Smooth muscle cell of the brain vasculature (primary cell): ENCODE measurements around the gene NSUN3.
"Not testable (repeated sequence)": the region's sequence is repeated elsewhere in the genome, so short reads cannot be mapped to it uniquely, and the experiment has no call there.

Source experiments
- DNase-seq: peaks from one replicate; pipeline ENCODE4 v3.0.0-alpha.2; 2012; ENCODE audit warnings: low read depth, low spot score

NSUN3 gene

DNA sequence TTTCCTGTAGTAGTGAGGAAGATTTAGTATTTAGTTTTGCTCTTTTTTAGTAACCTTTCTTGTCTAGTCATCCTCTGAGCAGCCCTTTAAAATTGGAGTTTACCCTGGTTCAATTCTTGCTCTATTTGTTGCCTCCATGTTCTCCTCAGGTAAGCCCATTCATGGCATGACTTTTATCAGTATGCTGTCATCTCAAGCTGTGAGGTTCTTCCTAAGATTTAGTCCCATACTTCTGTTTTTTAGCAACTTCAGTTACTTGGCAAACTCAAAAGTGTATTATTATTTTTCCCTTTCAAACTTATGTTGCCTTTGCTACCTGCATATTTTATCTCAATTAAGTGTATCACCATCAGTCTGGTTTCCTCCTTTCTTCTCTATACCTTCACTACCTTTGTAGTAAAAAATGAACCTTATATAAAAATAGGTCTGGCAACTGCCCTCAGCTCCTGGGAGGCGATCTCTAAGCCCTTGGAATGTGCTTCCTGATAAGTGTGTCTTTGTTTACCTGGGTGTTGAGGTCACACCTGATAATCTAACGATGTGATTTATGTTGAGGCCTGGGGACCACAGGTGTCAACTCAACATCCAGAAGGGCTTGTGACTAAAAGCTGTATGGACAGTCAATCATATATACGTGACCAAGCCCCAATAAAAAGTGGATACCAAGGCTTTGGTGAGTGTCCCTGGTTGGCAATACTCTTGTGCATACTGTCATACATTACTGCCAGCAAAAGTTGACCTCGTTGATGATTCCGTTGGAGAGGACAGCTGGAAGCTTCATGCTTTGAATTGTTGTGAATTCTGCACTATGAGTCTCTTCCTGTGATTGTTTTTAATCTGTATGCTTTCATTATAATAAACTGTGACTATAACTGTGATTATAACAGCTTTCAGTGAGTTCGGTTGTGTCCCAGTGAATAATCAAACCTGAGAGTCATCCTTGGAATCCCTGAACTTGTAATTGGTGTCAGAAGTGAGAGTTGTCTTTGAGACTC is 3.9 kb downstream of the NSUN3 start:
- no peak for DNase-seq

DNA sequence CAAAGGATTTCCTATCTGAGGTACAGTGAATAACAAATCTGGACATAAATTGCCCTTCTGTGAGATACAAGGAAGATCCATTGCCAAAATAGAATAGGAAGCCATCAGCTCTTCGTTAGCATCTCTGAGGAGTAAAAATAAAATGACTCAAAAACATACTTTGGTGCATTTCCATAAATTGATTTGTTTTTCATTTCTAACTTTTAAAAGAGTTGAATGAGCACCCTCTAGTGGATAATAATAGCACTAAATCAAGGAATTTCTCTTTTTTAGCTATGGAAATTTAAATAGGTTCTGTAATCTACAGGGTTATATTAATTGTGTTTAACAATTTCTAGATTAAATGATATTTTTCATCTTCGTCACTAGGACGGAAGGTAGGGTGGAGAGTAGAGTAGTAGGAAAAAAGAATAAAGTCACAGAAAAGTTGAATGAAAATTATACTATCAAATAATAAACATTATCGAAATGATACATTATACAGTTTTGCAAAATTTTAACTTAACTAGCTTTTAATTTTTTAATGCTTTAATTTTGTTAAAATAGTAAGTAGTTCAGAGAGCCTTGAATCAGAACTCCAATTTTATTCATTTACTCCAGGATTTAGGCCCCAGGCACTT is 6.4 kb downstream of the NSUN3 start:
- DNase-seq = no peak

- no peak for DNase-seq
These were observed 7.6 kb downstream of the NSUN3 start for GRCh38 chr3:94070341-94070911.

DNA sequence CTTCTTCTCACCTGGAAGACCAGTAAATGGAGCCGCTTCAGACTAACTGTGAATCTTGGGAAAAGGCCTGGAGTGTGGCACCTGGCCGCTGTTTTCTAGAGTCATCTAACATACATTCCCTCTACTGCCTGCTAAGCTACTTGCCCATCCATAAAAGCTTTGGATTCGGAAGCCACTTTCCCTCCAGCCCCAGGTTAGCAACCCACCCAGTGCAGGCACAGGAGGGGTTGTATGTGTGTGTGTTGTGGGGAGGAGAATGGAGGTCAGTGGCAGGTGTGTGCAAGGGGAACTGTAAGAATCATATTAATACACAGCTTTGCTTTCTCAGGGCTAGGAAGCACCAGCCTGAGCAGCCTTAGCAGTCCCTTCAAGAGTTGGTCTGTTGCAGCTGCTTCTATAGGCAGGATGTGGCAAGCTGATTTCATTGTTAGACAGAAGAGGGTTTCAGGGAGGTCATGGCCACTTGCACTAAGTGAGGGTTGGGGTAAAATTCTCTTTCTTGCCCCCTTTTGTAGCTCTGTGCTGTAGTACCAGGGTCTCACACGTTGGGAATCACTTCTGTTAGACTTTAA is 8.9 kb downstream of the NSUN3 start:
- DNase-seq = no peak

- DNase-seq = no peak
These were observed 13.2 kb downstream of the NSUN3 start for GRCh38 chr3:94076055-94076454.

DNA sequence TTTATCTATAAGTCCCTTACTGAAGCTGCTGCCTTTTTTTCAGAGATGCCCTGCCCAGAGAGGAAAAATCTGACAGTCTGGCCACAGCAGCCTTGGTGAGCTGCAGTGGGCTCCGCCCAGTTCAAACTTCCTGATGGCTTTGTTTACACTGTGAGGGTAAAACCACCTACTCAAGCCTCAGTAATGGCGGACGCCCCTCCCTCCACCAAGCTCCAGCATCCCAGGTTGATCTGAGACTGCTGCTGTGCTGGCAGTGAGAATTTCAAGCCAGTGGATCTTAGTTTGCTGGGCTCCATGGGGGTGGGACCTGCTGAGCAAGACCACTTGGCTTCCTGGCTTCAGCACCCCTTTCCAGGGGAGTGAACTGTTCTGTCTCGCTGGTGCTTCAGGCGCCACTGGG is 17.7 kb downstream of the NSUN3 start:
- not testable (repeated sequence) for DNase-seq

- DNase-seq = no peak
These were observed 19.0 kb downstream of the NSUN3 start for GRCh38 chr3:94081884-94082283.

GRCh38 chr3:94082391-94082937 is 19.6 kb downstream of the NSUN3 start:
- no peak for DNase-seq

GRCh38 chr3:94083261-94083660 is 20.4 kb downstream of the NSUN3 start:
- no peak for DNase-seq

- no peak for DNase-seq
These were observed 26.3 kb downstream of the NSUN3 start for GRCh38 chr3:94089126-94089525.

DNA sequence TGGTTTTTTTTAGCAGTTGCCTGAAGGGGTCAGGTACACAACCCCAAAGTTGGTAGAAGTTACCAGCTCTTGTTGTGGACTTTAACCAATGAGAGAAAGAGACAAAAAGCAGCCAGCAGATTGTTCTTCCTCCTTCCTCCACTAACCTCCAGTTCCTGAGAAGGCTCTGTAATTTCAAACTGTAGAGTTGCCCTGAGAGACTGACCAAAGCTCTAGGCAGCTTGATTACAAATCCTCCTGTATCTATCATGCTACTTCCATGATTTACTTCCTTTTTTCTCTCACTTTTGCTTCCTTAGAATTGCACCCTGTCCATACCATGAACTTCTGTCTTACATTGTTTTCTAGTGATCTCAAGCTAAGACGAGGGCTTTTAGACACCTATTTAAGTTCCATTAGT is 29.2 kb downstream of the NSUN3 start:
- DNase-seq = no peak

DNA sequence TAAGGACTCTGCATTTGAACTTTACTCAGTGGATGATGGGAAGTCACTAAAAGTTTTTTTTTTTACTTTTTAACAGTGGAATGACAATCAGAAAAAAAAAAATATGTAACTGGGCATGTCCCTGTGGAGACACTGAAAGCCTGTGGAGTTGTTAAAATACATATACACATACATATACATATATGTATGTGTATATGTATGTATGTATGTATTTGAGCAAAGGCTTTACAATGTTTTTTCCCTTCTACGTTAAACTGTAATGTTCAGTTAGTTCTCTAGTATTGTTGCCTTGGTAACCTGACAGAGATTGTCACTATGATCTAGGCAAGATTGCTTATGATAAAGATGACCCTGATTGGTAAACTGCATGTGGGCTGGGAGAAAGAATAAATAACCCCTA is 30.3 kb downstream of the NSUN3 start:
- DNase-seq = no peak

DNA sequence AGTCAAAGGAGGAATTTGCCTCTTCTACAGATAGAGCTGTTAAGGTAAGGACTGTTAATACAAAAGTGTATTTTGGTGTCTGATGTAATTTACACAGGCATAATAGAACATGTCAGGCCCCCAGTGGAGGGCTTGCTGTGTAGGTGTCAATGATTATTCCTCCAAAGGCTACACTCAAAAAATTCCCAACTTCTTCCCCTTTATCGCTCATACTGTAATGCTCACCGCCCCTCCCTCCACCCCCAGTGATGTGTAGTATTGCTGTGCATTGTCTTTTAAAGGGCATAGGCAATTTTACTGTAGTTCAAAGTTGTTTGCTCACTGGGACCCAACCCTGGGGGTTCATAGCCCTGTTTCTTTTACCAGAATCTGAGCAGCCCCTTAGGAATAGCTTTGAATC is 32.2 kb downstream of the NSUN3 start:
- no peak for DNase-seq

DNA sequence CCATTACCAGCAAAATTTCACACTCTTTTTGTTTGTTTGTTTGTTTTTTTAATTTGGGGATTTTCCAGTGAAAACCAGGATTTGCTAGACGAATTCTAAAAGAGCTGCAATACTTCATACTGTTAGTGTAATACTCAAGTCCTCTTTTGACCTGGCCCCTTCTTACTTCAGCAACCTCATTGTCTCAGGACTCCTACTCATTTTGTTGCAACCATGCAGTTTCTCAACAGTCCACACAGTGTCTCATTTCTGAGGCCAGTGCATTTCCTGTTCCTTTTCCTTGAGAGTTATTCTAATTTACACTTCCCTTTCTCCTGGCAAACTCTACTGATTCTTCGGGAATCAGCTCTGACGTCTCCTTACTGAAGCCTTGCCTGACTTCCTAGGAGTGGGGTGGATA is 35.6 kb downstream of the NSUN3 start:
- DNase-seq = no peak

- no peak for DNase-seq
These were observed 36.5 kb downstream of the NSUN3 start for GRCh38 chr3:94099311-94099710.

DNA sequence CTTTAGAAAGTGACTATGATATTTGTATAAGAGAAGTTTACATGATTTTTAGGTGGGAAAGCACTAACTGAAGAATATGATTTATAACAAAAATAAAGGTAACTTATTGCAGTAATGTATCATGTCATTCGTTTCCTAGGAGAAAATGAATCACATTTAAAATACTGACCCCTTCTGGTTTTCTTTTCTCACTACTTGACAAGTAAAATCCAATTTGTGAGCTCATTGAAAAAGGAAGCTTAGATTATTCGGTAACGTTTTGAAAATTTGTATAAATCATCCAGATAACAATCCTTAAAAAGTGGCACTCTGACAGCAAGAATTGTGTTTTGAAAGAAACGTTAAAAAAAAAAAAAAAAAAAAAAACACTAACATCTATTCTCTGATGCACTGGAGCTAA is 39.0 kb downstream of the NSUN3 start:
- no peak for DNase-seq

- no peak for DNase-seq
These were observed 43.4 kb downstream of the NSUN3 start for GRCh38 chr3:94106268-94106667.

GRCh38 chr3:94110232-94110631 is 47.4 kb downstream of the NSUN3 start:
- DNase-seq = not testable (repeated sequence)

GRCh38 chr3:94110854-94111253 is 48.0 kb downstream of the NSUN3 start:
- DNase-seq = no peak

- no peak for DNase-seq
These were observed 51.8 kb downstream of the NSUN3 start for GRCh38 chr3:94114666-94115065.

GRCh38 chr3:94115482-94115881 is 52.6 kb downstream of the NSUN3 start:
- no peak for DNase-seq

DNA sequence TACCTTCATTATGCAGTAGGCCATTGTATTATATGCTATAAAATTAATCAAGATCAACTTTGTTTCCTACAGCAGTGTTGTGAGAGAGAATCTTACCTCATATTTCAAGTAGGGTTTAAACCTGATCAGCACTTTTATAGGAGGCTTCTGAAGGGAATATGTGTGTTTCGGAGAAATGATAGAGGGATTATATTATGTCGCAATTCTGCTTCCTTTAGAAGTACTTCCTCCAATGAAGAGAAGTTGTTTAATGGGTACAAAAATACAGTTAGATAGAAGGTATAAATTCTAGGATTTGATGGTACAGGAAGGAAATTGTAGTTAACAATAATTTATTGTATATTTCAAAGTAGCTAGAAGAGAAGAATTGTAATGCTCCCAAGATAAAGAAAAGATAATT is 54.9 kb downstream of the NSUN3 start:
- DNase-seq = no peak
